ENCODE results near the gene CPEB4. TPM values are rescaled to one million over a fixed set of nuclear protein-coding genes. Genes with fewer than 3 reads are reported as not detected.

The CPEB4 gene
- total RNA-seq, 1 experiment from 2014 or later: 8.7 TPM

DNA sequence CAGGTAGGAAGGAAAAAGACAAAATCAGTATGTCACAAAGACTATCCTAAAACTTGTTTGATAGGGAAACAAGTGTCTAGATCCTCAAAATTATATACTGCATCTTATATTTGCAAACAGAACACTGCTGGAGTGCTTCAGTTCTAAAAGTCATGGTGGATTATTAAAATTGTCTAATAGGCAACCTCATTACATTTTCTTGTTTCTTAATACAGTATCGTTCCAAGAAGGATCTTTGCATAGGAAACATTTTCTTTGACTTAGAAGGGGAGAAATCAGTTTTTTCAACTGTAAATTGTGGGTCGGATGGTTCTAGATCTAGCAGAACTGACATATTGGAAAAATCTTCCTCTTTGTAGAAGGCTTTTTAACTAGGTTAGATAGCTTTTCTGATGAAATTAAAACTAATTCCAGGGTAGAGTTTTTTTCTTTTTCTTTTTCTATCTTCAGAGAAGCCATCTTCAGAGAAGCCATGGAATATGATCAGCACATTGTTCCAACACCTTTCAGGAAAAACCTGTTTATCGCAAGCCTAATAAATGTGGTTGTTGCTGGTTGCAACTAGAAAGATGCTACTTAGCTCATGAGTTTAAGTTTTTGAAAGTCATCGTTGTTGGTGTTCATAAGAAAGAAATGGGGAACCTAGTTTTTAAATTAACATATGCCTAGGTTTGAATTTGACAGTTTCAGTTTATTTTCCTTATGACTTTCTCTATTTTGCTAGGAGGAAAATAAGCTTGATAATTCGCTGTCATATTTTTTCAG, 7.4 kb downstream of the CPEB4 start:
- H3K79me1 ChIP-seq (ENCODE audit: insufficient read depth, low read depth, low read length, poor library complexity, severe bottlenecking): no peaks in the 10 kb centered on the region
- no peak overlapping the region for H2AK5ac ChIP-seq (ENCODE audit: insufficient read length, low read length)
- no peak overlapping the region for H2BK120ac ChIP-seq (ENCODE audit: low read depth, low read length, poor library complexity, severe bottlenecking)
- H4K8ac ChIP-seq (replicated peaks; ENCODE audit: insufficient read length, low read depth, low read length): no peak overlapping the region
- no peak overlapping the region for H2AFZ ChIP-seq (ENCODE audit: low read length)
- H3K4me1 Mint-ChIP-seq: peaks cover 8 to 20% of the 10 kb centered on the region in 2 experiments
- no peak overlapping the region for H3K56ac ChIP-seq (ENCODE audit: insufficient read length, low read depth, low read length)
- H3K27me3 Mint-ChIP-seq (ENCODE audit: low read depth): no peaks in the 10 kb centered on the region; the same call in 1 of the 2 replicates
- no peaks in the 10 kb centered on the region for H3K36me3 Mint-ChIP-seq (ENCODE audit: insufficient read depth in 1 of 3, low read depth in 3 of 3)
- peaks cover under 1% of the 10 kb centered on the region for H3K23me2 ChIP-seq (ENCODE audit: insufficient read length, low read depth, low read length, poor library complexity, severe bottlenecking)
- H3K18ac ChIP-seq (ENCODE audit: insufficient read length, low read depth, low read length): no peak overlapping the region
- no peaks in the 10 kb centered on the region for H3K79me2 ChIP-seq (ENCODE audit: insufficient read depth, low read length)
- no peak overlapping the region for H3K27ac ChIP-seq (ENCODE audit: insufficient read length, low read depth, low read length)
- H2BK20ac ChIP-seq (ENCODE audit: low read depth, low read length, poor library complexity, severe bottlenecking): no peak overlapping the region
- H2BK12ac ChIP-seq (ENCODE audit: insufficient read length, low read depth, low read length): no peak overlapping the region
- no peaks in the 10 kb centered on the region for H3K9me3 Mint-ChIP-seq
- no peaks in the 10 kb centered on the region for H3K9me3 ChIP-seq (ENCODE audit: control insufficient read depth, low read depth, low read length)
- TF ChIP-seq, protein P1, sequence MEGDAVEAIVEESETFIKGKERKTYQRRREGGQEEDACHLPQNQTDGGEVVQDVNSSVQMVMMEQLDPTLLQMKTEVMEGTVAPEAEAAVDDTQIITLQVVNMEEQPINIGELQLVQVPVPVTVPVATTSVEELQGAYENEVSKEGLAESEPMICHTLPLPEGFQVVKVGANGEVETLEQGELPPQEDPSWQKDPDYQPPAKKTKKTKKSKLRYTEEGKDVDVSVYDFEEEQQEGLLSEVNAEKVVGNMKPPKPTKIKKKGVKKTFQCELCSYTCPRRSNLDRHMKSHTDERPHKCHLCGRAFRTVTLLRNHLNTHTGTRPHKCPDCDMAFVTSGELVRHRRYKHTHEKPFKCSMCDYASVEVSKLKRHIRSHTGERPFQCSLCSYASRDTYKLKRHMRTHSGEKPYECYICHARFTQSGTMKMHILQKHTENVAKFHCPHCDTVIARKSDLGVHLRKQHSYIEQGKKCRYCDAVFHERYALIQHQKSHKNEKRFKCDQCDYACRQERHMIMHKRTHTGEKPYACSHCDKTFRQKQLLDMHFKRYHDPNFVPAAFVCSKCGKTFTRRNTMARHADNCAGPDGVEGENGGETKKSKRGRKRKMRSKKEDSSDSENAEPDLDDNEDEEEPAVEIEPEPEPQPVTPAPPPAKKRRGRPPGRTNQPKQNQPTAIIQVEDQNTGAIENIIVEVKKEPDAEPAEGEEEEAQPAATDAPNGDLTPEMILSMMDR (conservative IDR thresholded peaks at IDR 0.05): no peak
- no peak overlapping the region for H2BK15ac ChIP-seq (ENCODE audit: low read depth, low read length)
- no peak overlapping the region for H3T11ph ChIP-seq (ENCODE audit: low read length)
- H2BK5ac ChIP-seq (ENCODE audit: insufficient read length, low read length): no peak overlapping the region
- WGBS (ENCODE audit: extremely low coverage, insufficient read length, low lambda C conversion rate): no CpG with 5 or more reads among the region's 5 CpGs
- H3K9ac ChIP-seq (ENCODE audit: extremely low read depth, insufficient read length, low read length): no peak overlapping the region
- no peak overlapping the region for H4K91ac ChIP-seq (ENCODE audit: insufficient read length, low read depth, low read length)
- no peak overlapping the region for H3K23ac ChIP-seq (ENCODE audit: insufficient read length, low read depth, low read length)
- no peak overlapping the region for H3K4me2 ChIP-seq (ENCODE audit: insufficient read depth, insufficient read length, low read length)
- no peaks in the 10 kb centered on the region for H4K20me1 ChIP-seq (ENCODE audit: control insufficient read depth, insufficient read depth, insufficient read length)
- H3K27me3 ChIP-seq (ENCODE audit: insufficient read depth, low read length): no peaks in the 10 kb centered on the region
- H3K4me1 ChIP-seq (ENCODE audit: insufficient read depth, low read length): no peaks in the 10 kb centered on the region; the same call in 1 of the 2 replicates
- H3K4me3 Mint-ChIP-seq: no peak overlapping the region
- no peak overlapping the region for H3K14ac ChIP-seq (ENCODE audit: insufficient read depth, low read length)
- H4K5ac ChIP-seq (ENCODE audit: insufficient read length, low read depth, low read length): no peak overlapping the region
- no peak overlapping the region for H3K4ac ChIP-seq (ENCODE audit: low read depth, low read length)
- DNase-seq: no peak
- H3K27ac Mint-ChIP-seq: no peak overlapping the region

All from H9 (cell line).